Activated T-helper 9 cell treated with anti-CD3 and anti-CD28 coated beads, Interleukin-2, amount 50 U/mL, for 16 hours (primary cell): ENCODE measurements around the gene ZNF512.
"Not testable (repeated sequence)": the region's sequence is repeated elsewhere in the genome, so short reads cannot be mapped to it uniquely, and the experiment has no call there.

Experiments used
- DNase-seq: peaks from one replicate; pipeline ENCODE4 v3.0.0-alpha.2; 2020; ENCODE audit warnings: low read depth

Gene ZNF512

DNA sequence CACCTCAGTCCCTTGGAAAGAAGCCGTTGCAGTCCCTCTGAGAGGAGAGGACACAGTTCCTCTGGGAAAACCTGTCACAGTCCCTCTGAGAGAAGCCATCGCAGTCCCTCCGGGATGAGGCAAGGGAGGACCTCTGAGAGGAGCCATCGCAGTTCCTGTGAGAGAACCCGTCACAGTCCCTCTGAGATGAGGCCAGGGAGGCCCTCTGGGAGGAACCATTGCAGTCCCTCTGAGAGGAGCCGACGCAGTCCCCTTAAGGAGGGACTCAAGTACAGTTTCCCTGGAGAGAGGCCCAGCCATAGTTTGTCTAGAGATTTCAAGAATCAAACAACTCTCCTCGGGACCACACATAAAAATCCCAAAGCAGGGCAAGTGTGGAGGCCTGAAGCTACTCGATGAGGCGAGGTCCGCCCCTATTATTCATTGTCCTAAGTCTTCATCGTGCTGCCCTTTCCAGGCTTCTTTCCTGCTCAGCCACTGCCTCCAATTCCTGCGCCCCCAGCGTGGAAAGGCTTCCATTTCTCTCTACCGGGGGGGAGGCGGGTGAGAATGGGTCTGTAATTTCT is 630 bp upstream of the ZNF512 start:
- DNase-seq, result no peak

- DNase-seq, result no peak
These were observed 611 bp downstream of the ZNF512 start for GRCh38 chr2:27583390-27583915.

GRCh38 chr2:27584597-27584996 is 1.8 kb downstream of the ZNF512 start:
- no peak for DNase-seq

DNA sequence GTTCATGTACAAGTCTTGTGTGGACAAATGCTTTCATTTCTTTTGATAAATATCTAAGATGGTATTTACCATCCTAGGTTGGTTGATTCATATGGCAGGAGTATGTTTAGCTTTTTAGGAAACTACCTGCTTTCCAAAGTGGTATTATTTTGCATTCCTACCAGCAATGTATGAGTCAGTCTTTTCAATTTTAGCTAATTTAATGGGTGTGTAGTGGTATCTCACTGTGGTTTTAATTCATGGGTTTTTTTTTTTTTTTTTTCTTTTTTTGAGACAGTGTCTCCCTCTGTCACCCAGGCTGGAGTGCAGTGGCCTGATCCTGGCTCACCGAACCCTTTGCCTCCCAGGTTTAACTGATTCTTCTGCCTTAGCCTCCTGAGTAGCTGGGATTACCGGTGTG is 4.2 kb downstream of the ZNF512 start:
- DNase-seq, result no peak

- DNase-seq, result no peak
These were observed 5.5 kb downstream of the ZNF512 start for GRCh38 chr2:27588308-27588707.

- no peak for DNase-seq
These were observed 8.9 kb downstream of the ZNF512 start for GRCh38 chr2:27591745-27592144.

DNA sequence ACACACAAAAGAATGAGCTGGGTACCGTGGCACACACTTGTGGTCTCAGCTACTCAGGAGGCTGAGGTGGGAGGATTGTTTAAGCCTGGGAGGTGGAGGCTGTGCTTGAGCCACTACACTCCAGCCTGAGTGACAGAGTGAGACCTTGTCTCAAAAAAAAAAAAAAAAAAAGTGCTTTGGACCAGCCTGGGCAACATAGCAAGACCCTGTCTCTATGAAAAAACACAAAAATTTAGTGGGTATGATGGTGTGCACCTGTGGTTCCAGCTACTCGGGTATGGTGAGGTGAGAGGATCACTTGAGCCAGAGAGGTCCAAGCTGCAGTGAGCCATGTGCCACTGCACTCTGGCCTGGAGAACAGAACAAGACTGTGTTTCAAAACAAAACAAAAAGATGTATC is 10.4 kb downstream of the ZNF512 start:
- no peak for DNase-seq

DNA sequence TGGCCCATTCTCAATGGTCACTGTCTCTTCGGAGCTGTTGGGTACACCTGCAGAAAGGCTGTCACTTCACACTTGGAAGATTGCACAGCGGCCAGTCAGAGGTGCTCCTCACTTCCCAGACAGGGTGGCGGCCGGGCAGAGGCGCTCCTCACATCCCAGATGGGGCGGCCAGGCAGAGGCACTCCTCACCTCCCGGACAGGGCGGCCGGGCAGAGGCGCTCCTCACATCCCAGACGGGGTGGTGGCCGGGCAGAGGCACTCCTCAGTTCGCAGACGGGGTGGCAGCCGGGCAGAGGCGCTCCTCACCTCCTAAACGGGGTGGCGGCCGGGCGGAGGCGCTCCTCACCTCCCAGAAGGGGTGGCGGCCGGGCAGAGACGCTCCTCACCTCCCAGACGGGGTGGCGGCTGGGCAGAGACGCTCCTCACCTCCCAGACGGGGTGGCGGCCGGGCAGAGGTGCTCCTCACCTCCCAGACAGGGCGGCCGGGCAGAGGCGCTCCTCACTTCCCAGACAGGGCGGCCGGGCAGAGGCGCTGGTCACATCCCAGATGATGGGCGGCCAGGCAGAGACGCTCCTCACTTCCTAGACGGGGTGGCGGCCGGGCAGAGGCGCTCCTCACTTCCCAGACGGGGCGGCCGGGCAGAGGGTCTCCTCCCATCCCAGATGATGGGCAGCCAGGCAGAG is 11.3 kb downstream of the ZNF512 start:
- DNase-seq, result not testable (repeated sequence)

GRCh38 chr2:27595412-27595811 is 12.6 kb downstream of the ZNF512 start:
- DNase-seq, result not testable (repeated sequence)

- no peak for DNase-seq
These were observed 13.8 kb downstream of the ZNF512 start for GRCh38 chr2:27596627-27597026.

GRCh38 chr2:27606611-27607010 is 23.8 kb downstream of the ZNF512 start:
- no peak for DNase-seq

DNA sequence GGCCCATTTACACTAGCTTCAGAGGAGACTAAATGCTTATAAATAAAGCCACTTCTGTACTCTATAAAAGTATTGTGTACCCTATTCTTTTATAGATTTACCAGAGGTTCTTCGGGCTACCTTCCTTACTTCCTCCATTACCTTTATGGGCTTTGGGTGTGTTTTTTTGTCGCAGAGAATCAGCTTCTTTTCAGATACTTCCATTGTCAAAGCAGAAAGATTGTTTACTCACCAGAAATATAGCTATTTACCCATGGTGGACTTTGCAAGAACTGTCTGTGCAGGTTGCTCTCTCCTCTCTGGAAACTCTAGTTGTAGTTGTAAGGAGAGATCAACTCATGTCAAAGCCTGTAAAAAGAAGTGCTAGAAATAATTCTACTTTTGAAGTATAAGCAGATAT is 31.1 kb downstream of the ZNF512 start:
- DNase-seq, result no peak

DNA sequence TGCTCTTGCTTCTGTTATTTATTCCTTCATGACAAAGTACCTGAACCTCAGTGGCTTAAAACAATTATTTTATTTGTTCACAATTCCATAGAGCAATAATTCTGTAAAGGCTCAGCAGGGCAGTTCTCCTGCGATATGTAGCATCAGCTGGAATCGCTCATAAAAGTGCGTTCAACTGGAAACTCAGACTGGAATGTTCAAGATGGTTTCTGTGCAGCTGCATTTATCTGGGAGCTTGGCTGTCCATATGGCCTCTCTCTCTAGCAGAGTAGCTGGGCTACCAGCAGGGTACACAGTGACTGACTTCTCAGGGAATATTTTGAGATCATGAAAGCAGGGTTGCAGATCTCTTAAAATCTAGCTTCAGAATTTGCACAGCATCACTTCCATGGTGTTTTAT is 32.5 kb downstream of the ZNF512 start:
- no peak for DNase-seq

DNA sequence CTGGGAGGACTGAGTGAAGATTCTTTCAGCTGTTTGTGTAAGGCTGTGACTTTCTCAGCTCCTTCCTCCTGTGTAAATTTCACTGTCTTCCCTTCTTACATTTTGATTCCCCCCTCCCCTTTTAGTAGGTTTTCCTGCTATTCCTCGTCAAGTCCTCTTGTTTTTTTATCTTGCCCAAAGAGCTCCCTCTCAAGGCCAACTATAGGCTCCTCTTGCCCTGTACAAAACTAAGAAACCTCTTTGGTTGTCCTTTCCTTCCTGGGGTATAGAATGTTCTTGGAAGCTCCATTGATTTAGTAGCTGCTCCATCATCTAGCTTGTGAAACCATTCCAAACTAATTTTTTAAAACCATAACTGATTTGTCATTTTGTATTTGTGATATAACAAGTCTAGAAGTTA is 38.7 kb downstream of the ZNF512 start:
- no peak for DNase-seq

DNA sequence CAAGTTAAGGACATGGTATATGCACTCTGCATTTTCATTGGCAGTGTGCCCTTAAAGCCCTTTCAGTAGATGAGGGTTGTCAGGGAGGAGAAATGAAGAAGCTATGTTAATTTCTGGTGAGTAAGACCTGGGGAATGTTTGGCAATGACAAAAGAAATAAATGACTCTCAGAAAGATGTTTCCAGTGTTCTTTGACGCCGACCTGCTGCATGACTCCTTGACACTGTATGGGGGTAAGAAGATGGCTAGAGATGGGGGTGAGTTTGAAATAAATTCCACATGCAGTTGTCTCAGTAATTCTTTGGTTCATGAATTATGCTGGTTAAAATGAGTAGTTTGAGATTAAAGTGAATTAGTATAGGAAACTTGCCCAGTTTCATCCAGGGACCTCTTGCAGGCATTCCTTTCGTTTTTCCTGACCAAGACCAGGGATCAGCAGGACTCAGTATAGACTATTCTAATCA is 40.1 kb downstream of the ZNF512 start:
- no peak for DNase-seq

DNA sequence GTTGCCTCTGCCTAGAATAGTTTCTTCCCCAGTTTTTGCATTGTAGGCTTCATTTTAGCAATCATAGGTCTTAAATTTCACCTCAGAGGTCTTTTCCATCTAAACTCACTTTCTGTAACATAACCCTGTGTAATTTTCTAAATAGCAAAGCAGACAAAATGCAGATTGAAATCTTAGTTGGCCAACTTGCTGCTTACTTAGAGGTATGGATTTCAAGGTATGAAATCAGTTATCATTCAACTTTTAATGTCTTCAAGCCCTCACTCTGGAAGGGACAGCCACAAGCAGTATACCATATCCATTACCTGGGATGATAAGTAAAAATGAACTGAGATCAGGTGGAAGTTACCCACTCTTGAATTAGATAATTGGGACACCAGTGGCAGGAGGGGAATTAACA is 42.1 kb downstream of the ZNF512 start:
- no peak for DNase-seq

- DNase-seq, result not testable (repeated sequence)
These were observed 43.5 kb downstream of the ZNF512 start for GRCh38 chr2:27626323-27626722.

GRCh38 chr2:27626921-27627320 is 44.1 kb downstream of the ZNF512 start:
- not testable (repeated sequence) for DNase-seq

DNA sequence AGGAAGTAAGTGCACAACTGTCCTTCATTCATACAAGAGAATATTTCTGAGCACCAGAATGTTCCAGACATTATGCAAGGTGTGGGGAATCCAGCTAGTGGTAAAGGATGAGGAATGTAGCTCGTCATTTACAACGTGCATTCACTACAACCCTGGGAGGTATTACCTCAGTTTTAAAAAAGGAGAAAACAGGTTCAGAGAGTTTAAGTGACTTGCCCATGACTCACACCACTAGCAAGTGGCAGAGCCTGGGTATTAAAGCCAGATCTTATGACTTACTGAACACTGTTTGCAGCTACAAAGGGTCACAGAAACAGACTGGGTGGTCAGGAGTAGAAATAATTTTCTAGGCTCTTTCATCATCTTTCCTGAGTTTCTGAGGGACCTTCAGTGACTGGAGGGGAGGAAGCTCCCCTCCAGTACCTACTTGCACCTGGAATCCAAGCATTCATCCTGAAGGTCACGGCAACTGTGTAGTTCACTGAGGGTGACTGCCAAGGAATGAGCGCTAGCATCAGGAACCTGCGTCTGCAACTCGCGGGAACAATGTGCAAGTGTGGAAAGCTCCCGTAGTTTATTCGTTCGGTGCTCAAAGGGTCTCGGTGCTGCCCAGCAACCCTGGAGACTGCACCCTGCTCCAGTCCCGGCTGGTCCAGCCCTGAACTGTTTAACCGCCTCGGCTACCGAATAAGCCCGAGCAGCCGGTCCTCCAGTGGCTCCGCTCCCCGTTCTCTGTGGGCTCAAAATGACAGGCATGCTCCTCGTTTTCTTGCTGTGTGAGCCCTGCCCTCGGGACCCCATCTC is 45.3 kb downstream of the ZNF512 start:
- DNase-seq, result no peak

DNA sequence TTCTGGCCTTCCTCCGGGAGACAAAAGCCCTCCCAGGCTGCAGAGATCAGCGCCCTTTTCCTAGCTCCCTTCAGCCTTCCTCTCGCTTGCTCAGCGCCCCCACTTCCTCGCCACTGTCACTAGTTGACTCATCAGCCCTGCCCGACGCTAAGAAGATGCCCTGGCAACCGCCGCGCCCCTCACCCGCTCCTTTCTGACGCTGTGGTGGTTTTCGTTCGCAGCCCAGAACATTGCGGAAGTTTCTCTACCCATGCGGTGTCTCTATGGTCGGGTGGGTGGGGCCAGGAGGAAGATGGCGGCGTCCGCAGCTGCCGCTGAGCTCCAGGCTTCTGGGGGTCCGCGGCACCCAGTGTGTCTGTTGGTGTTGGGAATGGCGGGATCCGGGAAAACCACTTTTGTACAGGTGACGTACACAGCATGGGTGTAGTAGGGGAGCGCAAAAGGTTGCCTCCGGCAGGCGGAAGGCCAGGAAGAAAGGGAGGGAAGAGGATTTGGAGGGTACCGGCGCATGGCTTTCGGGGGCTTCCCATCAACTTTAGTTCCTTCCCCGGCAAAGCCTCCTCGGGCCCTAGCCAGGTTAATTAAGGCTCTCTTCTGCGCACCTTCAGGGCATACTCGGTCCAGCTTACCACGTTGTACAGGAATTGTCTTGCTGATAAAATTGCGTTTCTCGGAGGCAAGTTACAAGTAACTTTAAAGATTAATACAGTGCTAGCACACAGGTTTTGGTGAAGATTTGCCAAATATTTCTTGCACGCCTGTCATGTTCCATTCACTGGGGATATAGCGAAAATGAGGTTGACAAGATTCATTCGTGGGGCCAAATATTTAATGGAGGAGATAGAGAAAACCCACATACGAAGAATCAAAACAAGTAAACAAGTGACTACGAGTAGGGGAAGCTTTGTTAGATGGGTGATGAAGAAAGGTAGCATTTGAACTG is 46.2 kb downstream of the ZNF512 start, which contains the start of the genes CCDC121 and GPN1:
TSS of gene CCDC121 (minus strand) at position 246 of the 943 bp plus-strand sequence. CDS start 1,213 bp downstream, outside the sequence.
TSS of gene GPN1 (plus strand) at position 284 of the 943 bp plus-strand sequence. CDS start at position 293, 9 bp downstream.
- DNase-seq, result peak; percentile 93

- not testable (repeated sequence) for DNase-seq
These were observed 47.4 kb downstream of the ZNF512 start for GRCh38 chr2:27630257-27630656.
